HG03521 (cell line): ENCODE measurements around the gene NUB1.

Experiments used
- ATAC-seq: cut with Tn5 transposase; IDR thresholded peaks from one replicate; pipeline ENCODE4 v1.9.1; 2021; ENCODE audit warnings: mild to moderate bottlenecking, moderate library complexity; ENCODE audit not compliant: unreplicated experiment

NUB1 gene

DNA sequence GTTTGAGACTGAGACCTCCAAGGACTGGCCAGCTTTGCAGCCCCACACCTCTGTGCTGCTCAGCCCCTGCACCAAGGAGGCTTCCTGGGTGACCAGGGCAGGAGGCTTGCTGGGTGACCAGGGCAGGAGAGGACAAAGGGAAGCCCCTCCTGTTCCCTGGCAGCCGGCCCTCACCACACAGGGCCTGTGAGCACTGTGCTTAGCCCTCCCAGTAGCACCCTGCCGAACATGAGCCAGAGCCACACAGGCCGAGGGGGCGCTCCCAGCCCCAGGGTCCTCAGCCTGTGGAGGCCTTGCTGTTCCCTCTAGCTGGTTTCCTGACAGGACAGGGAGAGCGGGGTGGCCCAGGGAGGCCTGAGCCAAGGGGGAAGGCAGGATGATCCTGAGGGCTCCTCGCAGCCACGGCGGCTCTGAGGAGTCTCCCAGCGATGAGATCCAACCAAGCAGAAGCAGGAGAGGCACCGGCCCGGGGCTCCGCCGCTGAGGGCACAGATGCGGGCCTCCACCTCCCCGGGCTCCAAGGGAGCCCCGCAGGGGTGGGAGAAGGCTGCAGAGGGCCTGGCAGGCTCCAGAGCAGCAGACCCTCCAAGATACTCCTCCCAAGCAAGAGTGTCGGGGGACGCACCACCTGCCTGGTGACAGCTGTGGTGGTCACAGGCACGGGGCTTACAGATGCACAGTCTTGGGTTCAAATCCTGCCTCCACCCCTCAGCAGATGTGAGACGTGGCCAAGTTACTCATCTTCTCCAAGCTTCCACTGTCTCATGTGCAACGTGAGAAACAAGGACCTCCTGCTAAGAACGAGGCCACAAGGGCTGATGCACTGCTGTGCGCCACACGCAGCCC is 45.8 kb downstream of the NUB1 start:
- no peak for ATAC-seq

DNA sequence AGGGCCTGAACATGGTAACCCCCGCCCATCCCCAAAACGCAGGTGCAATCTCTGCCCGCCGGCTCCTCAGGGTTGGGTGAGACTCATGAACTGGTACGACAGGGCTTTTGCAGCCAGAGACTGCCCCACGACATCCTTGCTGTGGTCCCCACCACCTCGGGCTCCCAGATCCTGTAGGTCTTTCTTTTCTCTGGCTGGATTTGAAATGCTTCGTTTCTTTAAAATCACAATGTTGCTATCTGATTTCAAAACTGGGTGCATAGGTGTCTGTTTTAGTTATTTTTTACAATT is 46.3 kb downstream of the NUB1 start:
- ATAC-seq, result no peak

GRCh38 chr7:151388430-151388829 is 46.8 kb downstream of the NUB1 start:
- no peak for ATAC-seq

- no peak for ATAC-seq
These were observed 47.6 kb downstream of the NUB1 start for GRCh38 chr7:151389096-151389767.

DNA sequence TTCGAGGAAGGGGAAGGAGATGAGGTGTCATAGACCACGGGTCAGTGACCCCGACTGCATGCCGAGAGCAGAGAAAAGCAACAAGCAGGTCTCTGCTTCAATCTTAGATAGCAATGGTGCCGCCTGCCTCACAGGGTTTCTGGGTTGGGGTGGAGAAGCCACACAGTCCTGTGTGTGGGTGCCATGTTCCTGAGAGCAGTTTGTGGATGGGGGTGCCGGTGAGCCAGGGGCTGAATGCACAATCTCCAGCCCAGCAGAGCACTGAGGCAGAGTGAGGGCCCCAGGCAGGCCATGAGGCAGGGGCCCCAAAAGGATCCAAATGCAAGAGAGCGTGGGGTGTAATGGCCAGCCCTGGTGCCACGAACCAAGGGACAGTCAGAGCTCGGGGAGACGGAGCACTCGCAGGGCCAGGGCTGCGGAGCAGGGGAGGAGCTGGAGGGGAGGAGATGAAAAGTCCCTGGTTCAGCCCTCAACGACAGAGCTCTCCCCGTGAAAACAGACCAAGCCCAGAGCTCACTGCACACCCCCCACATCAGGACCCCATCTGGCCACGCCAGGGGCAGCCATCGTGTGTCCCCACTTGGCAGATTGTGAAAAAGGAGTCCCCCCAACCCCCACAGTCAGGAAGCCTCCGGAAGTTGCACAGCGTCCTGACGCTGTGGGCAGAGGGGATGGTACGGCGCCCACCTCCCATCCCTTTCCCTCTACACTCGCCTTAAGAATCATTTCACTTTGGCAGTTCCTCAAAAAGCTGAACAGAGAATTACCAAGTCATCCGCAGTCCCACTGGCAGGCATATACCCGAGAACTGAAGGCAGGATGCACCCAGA is 48.4 kb downstream of the NUB1 start:
- no peak for ATAC-seq

- no peak for ATAC-seq
These were observed 49.2 kb downstream of the NUB1 start for GRCh38 chr7:151390598-151391357.

DNA sequence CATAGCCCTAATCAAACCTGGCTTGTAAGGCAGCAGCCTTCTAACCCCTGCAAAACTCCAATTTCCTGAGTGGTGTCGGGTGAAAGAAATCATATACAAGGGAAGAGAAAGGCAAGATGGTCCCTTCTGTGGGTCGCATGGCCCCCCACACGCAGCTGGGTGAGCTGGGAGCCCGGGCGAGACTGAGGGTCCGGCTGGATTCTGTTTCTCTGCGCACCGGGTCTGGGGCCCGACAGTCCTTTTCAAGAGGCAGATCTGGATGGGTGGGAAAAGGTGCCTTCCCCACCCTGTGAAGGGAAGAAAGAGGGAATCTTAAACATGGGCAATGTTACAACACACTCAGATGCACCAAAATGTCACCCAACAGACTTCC is 49.7 kb downstream of the NUB1 start:
- ATAC-seq, result no peak

DNA sequence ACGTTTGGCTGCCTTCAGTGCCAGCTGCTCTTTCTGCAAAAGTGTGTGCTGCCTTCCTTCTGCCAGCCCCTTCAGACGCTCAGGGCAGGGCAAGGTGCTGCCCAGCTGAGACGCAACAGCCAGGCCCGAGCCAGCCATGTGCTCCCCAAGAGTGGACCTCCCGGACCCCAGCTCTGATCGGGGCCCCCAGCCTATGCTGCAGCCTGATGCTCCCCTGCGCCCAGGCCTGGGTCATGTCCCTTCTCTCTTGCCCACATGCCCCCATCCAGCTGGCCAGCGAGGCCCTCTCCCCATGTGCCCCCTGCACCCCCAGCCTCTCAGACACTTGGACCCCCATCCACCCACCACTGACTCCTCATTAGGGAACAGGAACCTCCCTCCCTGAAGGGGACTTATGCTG is 50.4 kb downstream of the NUB1 start:
- ATAC-seq, result no peak

- ATAC-seq, result no peak
These were observed 50.8 kb downstream of the NUB1 start for GRCh38 chr7:151392426-151392825.

GRCh38 chr7:151393031-151393977 is 51.7 kb downstream of the NUB1 start:
- no peak for ATAC-seq

DNA sequence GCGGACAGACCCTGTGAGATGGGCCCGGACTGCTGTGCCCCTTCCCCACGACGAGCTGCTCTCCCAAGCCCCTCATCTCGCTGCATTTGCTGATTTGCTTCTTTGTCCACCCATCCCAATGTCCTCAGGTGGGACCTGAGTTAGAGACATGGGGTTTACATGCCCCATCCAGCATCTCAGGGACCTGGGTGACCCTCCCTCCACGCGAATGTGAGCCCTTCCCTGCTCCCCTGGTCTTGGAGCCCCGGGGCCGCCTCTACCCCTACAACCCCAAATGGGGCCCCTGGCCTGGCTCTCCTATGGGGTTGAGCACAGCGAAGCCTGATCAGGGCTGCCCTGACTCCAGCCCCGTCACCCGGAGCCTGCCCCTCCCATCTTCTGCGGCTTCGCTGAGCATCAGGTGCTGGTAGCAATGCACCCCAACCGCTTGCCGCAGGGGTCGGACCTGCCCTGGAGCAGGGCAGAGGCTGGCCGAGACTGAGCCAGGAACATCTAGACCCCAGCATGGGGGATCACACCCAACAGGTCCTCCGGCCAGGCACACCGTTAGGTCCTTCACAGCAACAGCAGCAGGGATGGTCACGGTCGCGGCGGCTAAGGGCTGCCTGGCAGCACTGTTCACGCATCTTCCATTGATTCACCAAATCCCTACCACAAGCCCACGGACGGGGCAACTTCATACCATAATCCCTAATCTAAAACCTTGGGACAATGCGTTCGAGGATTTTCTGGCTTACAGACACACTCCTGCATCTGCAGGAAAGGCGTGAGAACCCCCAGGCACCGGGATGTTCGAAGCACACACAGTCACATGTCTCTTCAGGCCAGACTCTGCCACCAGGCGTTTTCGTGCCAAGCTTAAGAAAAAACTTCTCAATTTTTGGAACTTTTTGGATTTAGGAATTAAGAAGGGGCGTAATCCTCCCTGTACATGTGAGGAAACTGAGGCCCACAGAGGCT is 52.7 kb downstream of the NUB1 start:
- ATAC-seq, result no peak

DNA sequence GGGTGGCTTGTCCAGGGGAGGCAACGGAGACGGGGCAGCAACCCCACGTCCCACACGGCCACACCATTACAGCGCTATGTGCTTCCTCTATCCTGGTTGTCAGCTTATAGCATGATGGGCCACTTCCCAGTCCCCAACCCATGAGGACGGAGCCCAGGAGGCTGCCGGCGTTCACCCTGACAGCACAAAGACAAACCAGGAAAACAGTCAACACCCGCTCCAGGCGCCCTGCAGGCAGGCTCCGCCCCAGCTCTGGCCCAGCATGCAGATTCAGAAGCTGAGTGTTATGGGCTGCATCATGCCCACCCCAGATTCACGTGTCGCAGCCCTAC is 53.4 kb downstream of the NUB1 start:
- no peak for ATAC-seq

GRCh38 chr7:151396328-151396970 is 54.8 kb downstream of the NUB1 start:
- no peak for ATAC-seq

- ATAC-seq, result no peak
These were observed 55.4 kb downstream of the NUB1 start for GRCh38 chr7:151397026-151397425.

- ATAC-seq, result no peak
These were observed 57.1 kb downstream of the NUB1 start for GRCh38 chr7:151398446-151399304.

GRCh38 chr7:151399305-151399601 is 57.6 kb downstream of the NUB1 start:
- ATAC-seq, result no peak

GRCh38 chr7:151399906-151400305 is 58.3 kb downstream of the NUB1 start:
- no peak for ATAC-seq
